ENCODE data around the gene KRT6B. TPM values are rescaled to one million over a fixed set of nuclear protein-coding genes. Genes with fewer than 3 reads are reported as not detected.

Gene KRT6B
- polyA plus RNA-seq, 1 experiment = not detected

DNA sequence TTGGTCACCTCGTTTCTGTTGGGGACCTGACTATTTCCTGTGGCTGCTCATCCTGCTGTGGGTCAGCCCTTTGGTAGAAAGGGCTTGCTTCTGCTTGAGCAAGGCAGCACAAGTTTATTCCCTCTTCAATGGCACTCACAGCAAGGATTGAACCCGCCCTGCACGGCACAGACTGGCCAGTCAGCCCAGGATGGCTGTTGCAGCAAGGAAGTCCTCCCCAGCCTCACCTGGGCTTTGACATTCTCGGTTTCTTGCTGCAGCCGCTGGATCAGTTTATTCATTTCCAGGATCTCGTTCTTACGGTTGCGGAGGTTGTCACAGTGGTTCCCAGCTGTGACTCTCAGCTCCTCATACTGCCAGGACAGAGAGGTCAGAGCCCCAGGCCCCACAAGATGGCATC lies 55.3 kb downstream of the KRT6B start:
- peaks cover 17% of the 10 kb centered on the region for H3K27me3 ChIP-seq (ENCODE audit: control insufficient read depth, insufficient read depth, low read length)
- H3K36me3 ChIP-seq (ENCODE audit: control insufficient read depth, insufficient read depth, low read length) = no peaks in the 10 kb centered on the region
- ChIA-PET POLR2A (no interaction called here), CTCF (interaction anchor here (0.7 to 2.9 kb wide), 12 partner anchors 11 to 584 kb away, joined by 3 to 14 read pairs (median 3); partner anchors contain the start of gene KRT84)
- DNase-seq (ENCODE audit: low read depth) = no peak
- no peak overlapping the region for H3K4me3 ChIP-seq (ENCODE audit: low read depth, low read length)
- no peak for TF ChIP-seq CTCF (IDR thresholded peaks at IDR 0.05; ENCODE audit: insufficient read depth, low read depth, low read length)

Other genes starting within 250 kb of the KRT6B start
- 238 and 659 TPM in 2 replicates for gene KRT7, start 218.9 kb downstream of the KRT6B start, polyA plus RNA-seq (2011; rRNA removed)
- 1.5 and 2.5 TPM in 2 replicates for gene KRT86, start 177.5 kb downstream of the KRT6B start, polyA plus RNA-seq (2011; rRNA removed)
- 15.7 and 24.7 TPM in 2 replicates for gene KRT81, start 160.6 kb downstream of the KRT6B start, polyA plus RNA-seq (2011; rRNA removed)
- gene KRT83, start 130.7 kb downstream of the KRT6B start, polyA plus RNA-seq (2011; rRNA removed) = 0.07 and 0.10 TPM in 2 replicates
- gene KRT85, start 84.7 kb downstream of the KRT6B start, polyA plus RNA-seq (2011; rRNA removed) = not detected in 2 replicates
- gene KRT84, start 66.5 kb downstream of the KRT6B start, polyA plus RNA-seq (2011; rRNA removed) = not detected in 2 replicates
- not detected in 2 replicates for gene KRT82, start 45.8 kb downstream of the KRT6B start, polyA plus RNA-seq (2011; rRNA removed)
- gene KRT75, start 17.8 kb downstream of the KRT6B start, polyA plus RNA-seq (2011; rRNA removed) = not detected in 2 replicates
- gene KRT6C, start 21.7 kb upstream of the KRT6B start, polyA plus RNA-seq (2011; rRNA removed) = not detected in 2 replicates
- not detected in 2 replicates for gene KRT6A, start 41.1 kb upstream of the KRT6B start, polyA plus RNA-seq (2011; rRNA removed)
- gene KRT5, start 68.2 kb upstream of the KRT6B start, polyA plus RNA-seq (2011; rRNA removed) = not detected in 2 replicates
- gene KRT71, start 101.0 kb upstream of the KRT6B start, polyA plus RNA-seq (2011; rRNA removed) = not detected in 2 replicates
- not detected in 2 replicates for gene KRT74, start 121.7 kb upstream of the KRT6B start, polyA plus RNA-seq (2011; rRNA removed)
- gene KRT72, start 149.3 kb upstream of the KRT6B start, polyA plus RNA-seq (2011; rRNA removed) = not detected in 2 replicates
- gene KRT73, start 166.4 kb upstream of the KRT6B start, polyA plus RNA-seq (2011; rRNA removed) = not detected in 2 replicates
- not detected in 2 replicates for gene KRT2, start 200.1 kb upstream of the KRT6B start, polyA plus RNA-seq (2011; rRNA removed)
- not detected in 2 replicates for gene KRT1, start 228.3 kb upstream of the KRT6B start, polyA plus RNA-seq (2011; rRNA removed)